Mammary epithelial cell (primary cell): ENCODE data around the gene SOBP.

Experiments
- CTCF ChIP-seq, 2 donors: IDR thresholded peaks in 1 of 2; conservative IDR thresholded peaks in 1 of 2; 2 replicates each; pipeline ENCODE4 v1.5.1; 2011 to 2012; ENCODE audit warnings: inconsistent platforms in 2 of 2, low read length in 2 of 2, mild to moderate bottlenecking in 2 of 2, control low read depth in 1 of 2, low read depth in 1 of 2; ENCODE audit not compliant: insufficient read depth in 1 of 2; ENCODE audit errors: extremely low read depth in 1 of 2
- EZH2 ChIP-seq: IDR thresholded peaks from 2 replicates; pipeline ENCODE4 v1.6.1; 2012; ENCODE audit warnings: low read length, inconsistent platforms, borderline replicate concordance

DNA sequence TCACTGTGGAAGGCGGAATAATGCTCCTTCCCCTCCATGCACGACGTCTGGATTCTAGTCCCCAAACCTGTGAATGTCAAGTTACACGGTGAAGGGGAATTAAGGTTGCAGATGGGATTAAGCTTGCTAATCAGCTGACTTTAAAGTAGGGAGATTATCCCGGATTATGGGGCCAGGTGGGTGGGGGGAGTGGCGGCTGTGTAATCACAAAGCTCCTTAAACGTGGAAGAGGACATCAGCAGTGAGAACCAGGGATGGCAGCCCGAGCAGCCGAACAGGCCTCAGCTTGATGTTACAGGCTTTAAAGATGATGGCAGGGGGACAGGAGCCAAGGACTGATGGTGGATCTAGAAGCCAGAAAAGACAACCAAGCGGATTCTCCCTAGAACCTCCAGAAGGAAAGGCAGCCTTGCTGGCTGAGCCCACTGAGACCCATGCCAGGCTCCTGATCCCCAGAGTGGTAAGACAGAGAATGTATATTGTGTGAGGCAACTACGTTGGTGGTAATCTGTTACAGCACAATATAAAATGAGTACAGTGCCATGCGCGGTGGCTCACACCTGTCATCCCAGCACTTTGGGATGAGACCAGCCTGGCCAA is 216.7 kb downstream of the SOBP start:
- TF ChIP-seq EZH2 (no peak), CTCF (conservative IDR thresholded peaks at IDR 0.05 in 1 of 2, IDR thresholded peaks at IDR 0.05 in 1 of 2; ENCODE audit: extremely low read depth in 1 of 2, insufficient read depth in 1 of 2, low read depth in 1 of 2, low read length in 2 of 2) (no peak)
